Bronchial epithelial cell (primary cell): ENCODE measurements around the gene TEDC1. TPM values are rescaled to one million over a fixed set of nuclear protein-coding genes. Genes with fewer than 3 reads are reported as not detected.

Experiments used
- DNase-seq: peaks from one replicate; pipeline ENCODE4 v3.0.0-alpha.2; 2010; ENCODE audit warnings: low read depth
- FAIRE-seq: peaks from 2 replicates; lab custom pipeline; 2011; peaks lifted over from hg19 to GRCh38; lab: Jason Lieb, UNC
- H3K27me3 ChIP-seq: 2 replicates; pipeline ENCODE4 v1.5.1; 2011; ENCODE audit warnings: low read length; ENCODE audit not compliant: control insufficient read depth, insufficient read depth
- H3K36me3 ChIP-seq: 2 replicates; pipeline ENCODE4 v1.5.1; 2011; ENCODE audit warnings: low read length; ENCODE audit not compliant: control insufficient read depth, insufficient read depth
- H3K4me3 ChIP-seq: 2 replicates; pipeline ENCODE4 v1.5.1; 2011; ENCODE audit warnings: mild to moderate bottlenecking, low read depth, low read length, control low read depth
- CTCF ChIP-seq: IDR thresholded peaks from 2 replicates; pipeline ENCODE4 v1.5.1; 2011; ENCODE audit warnings: mild to moderate bottlenecking, moderate library complexity, low read length, control low read depth, inconsistent platforms; ENCODE audit not compliant: insufficient read depth, severe bottlenecking
- total RNA-seq: library from RNA; depleted of rRNA; stranded (reverse); fragments of >200 nt; gene quantifications from 2 replicates; pipeline ENCODE4 v1.2.1, GENCODE V29; 2014

TEDC1 gene
- total RNA-seq, 1 donor from 2014 or later = 4.5 TPM

DNA sequence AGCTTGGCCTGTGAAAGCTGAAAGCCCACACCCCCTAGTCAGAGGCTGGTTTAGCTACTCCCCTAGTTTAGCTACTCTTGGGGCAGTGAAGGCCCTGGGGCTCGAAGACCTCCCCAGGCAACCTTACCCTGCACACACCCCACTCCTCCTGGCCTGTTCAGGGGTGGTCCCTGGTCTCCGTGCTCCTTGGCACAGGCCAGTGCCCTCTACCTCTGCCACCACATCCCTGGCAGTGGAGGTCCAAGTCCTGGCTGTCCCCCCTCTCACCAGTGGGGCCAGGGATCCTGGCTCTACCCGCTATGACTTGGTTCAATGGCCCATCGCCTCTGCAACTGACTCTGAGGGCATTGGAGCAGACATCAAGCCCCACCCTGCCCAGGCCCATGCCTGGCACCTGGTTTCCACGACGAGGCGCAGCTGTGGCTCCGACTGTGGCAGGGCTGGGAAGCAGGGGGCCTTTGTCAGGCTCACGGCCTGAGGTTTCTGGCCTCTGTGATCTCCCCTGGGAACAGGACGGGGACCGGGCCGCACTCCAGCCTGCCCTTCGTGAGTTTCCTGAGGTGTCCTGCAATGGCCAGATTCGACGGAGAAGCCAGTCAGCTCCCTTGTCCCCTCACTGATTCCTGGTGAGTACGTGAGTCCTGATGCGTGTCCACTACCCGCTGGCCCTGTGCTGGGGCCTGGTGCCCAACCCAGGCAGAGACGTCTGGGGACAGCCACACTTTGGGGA lies 41.0 kb downstream of the TEDC1 start:
- DNase-seq (no peak), FAIRE-seq (no peak)
- H3K27me3 ChIP-seq = peaks cover 8% of the 10 kb centered on the region
- no peaks in the 10 kb centered on the region for H3K36me3 ChIP-seq
- TF ChIP-seq CTCF = no peak
- no peak overlapping the region for H3K4me3 ChIP-seq

DNA sequence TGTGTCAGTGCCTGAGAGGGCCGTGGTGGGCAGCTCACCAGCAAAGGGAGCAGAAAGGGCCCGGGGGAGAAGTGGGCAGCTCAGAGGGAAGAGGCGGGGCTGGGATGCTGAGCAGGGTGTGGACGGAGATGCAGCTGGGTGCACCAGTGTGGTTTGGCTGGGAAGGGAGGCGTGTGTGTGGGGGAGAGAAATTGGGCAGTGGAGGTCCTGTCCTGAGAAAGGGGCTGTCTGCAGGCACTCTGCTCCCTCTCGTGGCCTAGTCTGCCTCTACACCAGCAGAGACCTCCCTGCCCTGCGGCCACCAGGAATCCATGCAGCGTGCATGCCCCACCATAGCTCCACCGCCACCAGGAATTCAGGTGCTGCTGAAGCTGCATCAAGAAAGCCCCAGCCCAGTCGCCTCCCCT lies 41.7 kb downstream of the TEDC1 start:
- no peak for FAIRE-seq

DNA sequence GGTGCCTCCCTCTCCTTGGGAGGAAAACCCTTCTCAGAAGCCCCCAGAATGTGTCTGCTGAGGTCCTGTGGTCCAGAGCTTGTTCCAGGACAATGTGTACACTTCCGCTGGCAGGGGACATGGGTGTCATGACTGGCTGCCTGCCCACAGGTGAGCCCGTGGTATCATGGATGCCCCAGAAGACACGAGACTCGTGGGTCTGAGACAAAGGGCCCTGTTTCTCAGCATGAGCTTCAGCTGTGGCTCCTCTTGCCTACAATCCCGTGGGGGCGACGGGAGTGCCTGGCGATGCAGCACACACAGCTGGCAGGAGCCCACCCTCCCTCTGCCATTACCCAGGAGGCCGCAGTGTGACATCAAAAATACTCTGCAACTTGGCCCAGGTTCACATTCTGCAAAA lies 42.3 kb downstream of the TEDC1 start:
- Histone ChIP-seq H3K36me3 (no peaks in the 10 kb centered on the region), H3K4me3 (no peak overlapping the region), H3K27me3 (no peaks in the 10 kb centered on the region)
- no peak for DNase-seq
- no peak for FAIRE-seq
- TF ChIP-seq CTCF = no peak

More for the DNA sequence above, 41.7 kb downstream of the TEDC1 start:
- Histone ChIP-seq H3K4me3 (no peak overlapping the region), H3K27me3 (peaks cover 1% of the 10 kb centered on the region), H3K36me3 (no peaks in the 10 kb centered on the region)
- no peak for DNase-seq
- peak; percentile 26 for TF ChIP-seq CTCF

GRCh38 chr14:105533811-105534498 lies 42.9 kb downstream of the TEDC1 start:
- H3K36me3 ChIP-seq = no peaks in the 10 kb centered on the region
- DNase-seq = no peak
- no peak overlapping the region for H3K4me3 ChIP-seq
- no peak for TF ChIP-seq CTCF
- no peak for FAIRE-seq
- H3K27me3 ChIP-seq = no peaks in the 10 kb centered on the region

- no peaks in the 10 kb centered on the region for H3K36me3 ChIP-seq
- TF ChIP-seq CTCF = no peak
- DNase-seq = no peak
- no peak for FAIRE-seq
- no peak overlapping the region for H3K4me3 ChIP-seq
- no peaks in the 10 kb centered on the region for H3K27me3 ChIP-seq
These were observed 43.5 kb downstream of the TEDC1 start for GRCh38 chr14:105534586-105534985.
